ENCODE measurements around the gene ADARB2.

- TF ChIP-seq CTCF (IDR thresholded peaks at IDR 0.05) (no peak), ZFX (IDR thresholded peaks at IDR 0.05; ENCODE audit: borderline replicate concordance) (no peak)
Measured at GRCh38 chr10:1158066-1158465, 579.3 kb downstream of the ADARB2 start.
